HepG2 (cell line): Measurements from ENCODE around the gene GRK5. TPM values are rescaled to one million over a fixed set of nuclear protein-coding genes. Genes with fewer than 3 reads are reported as not detected.

Source experiments
- ATF3 ChIP-seq: sonication (generic); formaldehyde crosslinking; IDR thresholded peaks from 2 replicates; pipeline ENCODE4 v1.4.0; 2020; ENCODE audit warnings: missing genetic modification reagents
- BRF2 ChIP-seq: sonication (generic); formaldehyde crosslinking; IDR thresholded peaks from 2 replicates; pipeline ENCODE4 v1.8.1; 2022; ENCODE audit warnings: mild to moderate bottlenecking, missing genetic modification reagents
- CEBPB ChIP-seq: IDR thresholded peaks from 2 replicates; pipeline ENCODE4 v1.6.1; 2011; ENCODE audit warnings: low read depth, low read length, improper control_type of control experiment, borderline replicate concordance
- CHCHD3 ChIP-seq: sonication (generic); formaldehyde crosslinking; IDR thresholded peaks from 2 replicates; pipeline ENCODE4 v1.8.0; 2022; ENCODE audit warnings: mild to moderate bottlenecking, missing genetic modification reagents, moderate library complexity
- DNMT3B ChIP-seq: conservative IDR thresholded peaks from 2 replicates; pipeline ENCODE4 v1.6.1; 2016; ENCODE audit warnings: missing biosample characterization, control low read depth
- ERF ChIP-seq: IDR thresholded peaks from 2 replicates; pipeline ENCODE4 v1.6.1; 2018; ENCODE audit warnings: missing biosample characterization, missing genetic modification reagents
- HMG20A ChIP-seq: IDR thresholded peaks from 2 replicates; pipeline ENCODE4 v1.6.1; 2016; ENCODE audit warnings: borderline replicate concordance
- HOXA3 ChIP-seq: sonication (generic); formaldehyde crosslinking; IDR thresholded peaks from 2 replicates; pipeline ENCODE4 v1.5.0; 2020; ENCODE audit warnings: missing genetic modification reagents
- KLF11 ChIP-seq: IDR thresholded peaks from 2 replicates; pipeline ENCODE4 v1.6.1; 2016; ENCODE audit warnings: missing compliant biosample characterization
- MIXL1 ChIP-seq: IDR thresholded peaks from 2 replicates; pipeline ENCODE4 v1.6.1; 2016
- MNT ChIP-seq: fragments of 450-650 bp; IDR thresholded peaks from 2 replicates; pipeline ENCODE4 v1.6.1; 2016
- NKX3-1 ChIP-seq: sonication (generic); formaldehyde crosslinking; IDR thresholded peaks from 2 replicates; pipeline ENCODE4 v1.5.0; 2020; ENCODE audit warnings: missing genetic modification reagents
- PAX8 ChIP-seq: sonication (generic); formaldehyde crosslinking; IDR thresholded peaks from 2 replicates; pipeline ENCODE4 v1.8.0; 2022; ENCODE audit warnings: mild to moderate bottlenecking, missing genetic modification reagents, borderline replicate concordance
- PREB ChIP-seq: sonication (generic); formaldehyde crosslinking; IDR thresholded peaks from 2 replicates; pipeline ENCODE4 v1.4.0; 2020; ENCODE audit warnings: missing genetic modification reagents
- PTBP1 ChIP-seq: fragments of 200-400 bp; formaldehyde crosslinking; IDR thresholded peaks from 2 replicates; pipeline ENCODE4 v1.6.1; 2018; ENCODE audit warnings: low read length, low read depth; ENCODE audit not compliant: poor library complexity, severe bottlenecking
- TP53 ChIP-seq: sonication (generic); formaldehyde crosslinking; conservative IDR thresholded peaks from 2 replicates; pipeline ENCODE4 v1.4.0; 2020; ENCODE audit warnings: missing genetic modification reagents
- ZBTB46 ChIP-seq: sonication (generic); formaldehyde crosslinking; IDR thresholded peaks from 2 replicates; pipeline ENCODE4 v1.4.0; 2020; ENCODE audit warnings: mild to moderate bottlenecking, missing genetic modification reagents, borderline replicate concordance
- ZNF17 ChIP-seq: sonication (generic); formaldehyde crosslinking; IDR thresholded peaks from 2 replicates; pipeline ENCODE4 v1.5.0; 2020; ENCODE audit warnings: mild to moderate bottlenecking, missing genetic modification reagents
- ZNF205 ChIP-seq: IDR thresholded peaks from 2 replicates; pipeline ENCODE4 v1.6.1; 2018; ENCODE audit warnings: missing biosample characterization, missing genetic modification reagents
- ZNF281 ChIP-seq: sonication (generic); formaldehyde crosslinking; IDR thresholded peaks from 2 replicates; pipeline ENCODE4 v1.4.0; 2020; ENCODE audit warnings: missing genetic modification reagents, borderline replicate concordance
- ZNF33B ChIP-seq: sonication (generic); formaldehyde crosslinking; IDR thresholded peaks from 2 replicates; pipeline ENCODE4 v1.5.1; 2020; ENCODE audit warnings: mild to moderate bottlenecking, missing genetic modification reagents
- ZNF703 ChIP-seq: sonication (generic); formaldehyde crosslinking; IDR thresholded peaks from 2 replicates; pipeline ENCODE4 v1.5.1; 2020; ENCODE audit warnings: missing genetic modification reagents, mild to moderate bottlenecking, moderate library complexity, borderline replicate concordance
- ZNF839 ChIP-seq: sonication (generic); formaldehyde crosslinking; IDR thresholded peaks from 2 replicates; pipeline ENCODE4 v1.4.0; 2020; ENCODE audit warnings: missing genetic modification reagents, mild to moderate bottlenecking, borderline replicate concordance
- polyA plus RNA-seq, 8 experiments: library from polyadenylated mRNA; depleted of rRNA in 3 of 8; stranded (reverse) in 7 of 8; unstranded in 1 of 8; fragments of >200 nt; fragmentation: Illumina TruSeq in 4 of 8; extraction: Trizol in 4 of 8; gene quantifications; 2 replicates each; pipeline versions ENCODE4 v1.2.1 to v1.2.3, GENCODE V29; 2011 to 2016; ENCODE audit warnings: low read depth in 4 of 8, missing spikeins in 1 of 8, mixed read lengths in 1 of 8; ENCODE audit not compliant: insufficient read depth in 1 of 8
- total RNA-seq, 5 experiments: library from RNA; depleted of rRNA; stranded (reverse); fragments of >200 nt; fragmentation: Illumina TruSeq; extraction: Trizol; gene quantifications; 2 replicates each; pipeline ENCODE4 v1.2.3, GENCODE V29; 2016; ENCODE audit warnings: low read depth in 1 of 5

GRK5 gene
- total and polyA plus RNA-seq, 2 of the 13 experiments (the other 11 are each of a cell fraction or from before 2014, with no cell fraction given), result 10.4 to 12.6 TPM

GRCh38 chr10:119316729-119317097, 109.3 kb downstream of the GRK5 start (continued):
- TF ChIP-seq ATF3 (CRISPR knock-in tag), result peak; percentile 94
- TF ChIP-seq DNMT3B (CRISPR knock-in tag), result 0 out of 2 replicates have a peak, but pooled peaks have one; percentile 34
- TF ChIP-seq ZNF281 (CRISPR knock-in tag), result peak; percentile 86
- no peak for TF ChIP-seq ZNF205 (CRISPR knock-in tag)
- peak; percentile 59 for TF ChIP-seq MNT
- no peak for TF ChIP-seq PTBP1
- TF ChIP-seq MIXL1, result no peak
- no peak for TF ChIP-seq ZNF33B (CRISPR knock-in tag)
- TF ChIP-seq HMG20A (CRISPR knock-in tag), result peak; percentile 18; the same call in 1 of the 2 replicates
- TF ChIP-seq TP53, result 0 out of 2 replicates have a peak, but pooled peaks have one; percentile 20
- TF ChIP-seq HOXA3, result 0 out of 2 replicates have a peak, but pooled peaks have one; percentile 5
- TF ChIP-seq BRF2 (CRISPR knock-in tag), result no peak
- TF ChIP-seq PAX8 (CRISPR knock-in tag), result no peak
- no peak for TF ChIP-seq PREB (CRISPR knock-in tag)
- no peak for TF ChIP-seq ZBTB46 (CRISPR knock-in tag)
- TF ChIP-seq CHCHD3 (CRISPR knock-in tag), result no peak
- no peak for TF ChIP-seq ZNF839 (CRISPR knock-in tag)
- TF ChIP-seq CEBPB, result no peak
- no peak for TF ChIP-seq ERF (CRISPR knock-in tag)
- 0 out of 2 replicates have a peak, but pooled peaks have one; percentile 15 for TF ChIP-seq KLF11 (CRISPR knock-in tag)
- peak; percentile 39; the same call in 1 of the 2 replicates for TF ChIP-seq ZNF703
- TF ChIP-seq ZNF17 (CRISPR knock-in tag), result no peak
- TF ChIP-seq NKX3-1 (CRISPR knock-in tag), result peak; percentile 47; the same call in 1 of the 2 replicates
